HCT116 (cell line): ENCODE results near the gene HPCAL1. TPM values are rescaled to one million over a fixed set of nuclear protein-coding genes. Genes with fewer than 3 reads are reported as not detected.

Experiments
- ATAC-seq: fragments of 200-7000 bp; cut with Tn5 transposase; 2 replicates; pipeline ENCODE4 v1.9.1; 2020; ENCODE audit warnings: mild to moderate bottlenecking, moderate library complexity
- BruUV-seq: library from RNA; stranded (reverse); fragments of 400-500 nt; replicated peaks from 2 replicates; lab custom pipeline; 2021; lab: Mats Ljungman, UMichigan
- CTCF ChIA-PET: fragments of 300-600 bp; sonication (Branson Sonifier 250); formaldehyde crosslinking; loops from one replicate; lab custom pipeline; 2021; ENCODE audit warnings: antibody characterized with exemption; lab: Charles Lee
- POLR2A ChIA-PET: fragments of 300-600, 350-600 bp; sonication (Branson Sonifier 250); formaldehyde crosslinking; loops from one replicate; lab custom pipeline; 2021; ENCODE audit warnings: antibody characterized with exemption; lab: Charles Lee
- RAD21 ChIA-PET, 2 experiments: fragments of 300-600 bp; sonication (Branson Sonifier 250); formaldehyde crosslinking; loops; one replicate each; lab custom pipeline; 2023; ENCODE audit warnings: low total read pairs in 2 of 2; ENCODE audit not compliant: uncharacterized antibody in 2 of 2, unreplicated experiment in 2 of 2, low non-redundant PET in 1 of 2; lab: Charles Lee
- DNase-seq: peaks from one replicate; pipeline ENCODE4 v3.0.0-alpha.2; 2010; ENCODE audit warnings: low read depth, low spot score
- H2AFZ ChIP-seq: fragments of 200-600 bp; shearing (Covaris generic), sonication (generic); 2 replicates; pipeline ENCODE4 v1.6.1; 2017; ENCODE audit warnings: low read depth, mixed run types, mixed read lengths, antibody characterized with exemption, low read length; ENCODE audit not compliant: poor library complexity, severe bottlenecking
- H3K27ac ChIP-seq: 2 replicates; pipeline ENCODE4 v1.5.1; 2012; ENCODE audit warnings: low read depth, low read length
- H3K27me3 ChIP-seq: fragments of 200-600 bp; sonication (generic); 2 replicates; pipeline ENCODE4 v1.6.1; 2016; ENCODE audit warnings: mixed run types, low read length, mixed read lengths; ENCODE audit not compliant: insufficient read depth
- H3K36me3 ChIP-seq, 2 experiments: fragments of 200-500 bp in 1 of 2; fragments of 200-600 bp in 1 of 2; sonication (Bioruptor generic) in 1 of 2; sonication (generic) in 1 of 2; 2 replicates each; pipeline versions ENCODE4 v1.5.1 to v1.6.1; 2014 to 2016; ENCODE audit warnings: low read length in 2 of 2, inconsistent platforms in 1 of 2, mixed read lengths in 1 of 2, mixed run types in 1 of 2; ENCODE audit not compliant: insufficient read depth in 2 of 2, control insufficient read depth in 1 of 2
- H3K4me1 ChIP-seq, 2 experiments: fragments of 200-600 bp in 1 of 2; sonication (generic) in 1 of 2; 2 replicates each; pipeline versions ENCODE4 v1.5.1 to v1.6.1; 2012 to 2017; ENCODE audit warnings: low read length in 2 of 2, inconsistent platforms in 1 of 2, mild to moderate bottlenecking in 1 of 2, mixed read lengths in 1 of 2, mixed run types in 1 of 2, moderate library complexity in 1 of 2; ENCODE audit not compliant: insufficient read depth in 2 of 2, control insufficient read depth in 1 of 2
- H3K4me2 ChIP-seq: fragments of 200-600 bp; sonication (generic); 2 replicates; pipeline ENCODE4 v1.6.1; 2017; ENCODE audit warnings: mixed run types, low read length, mixed read lengths
- H3K4me3 ChIP-seq, 2 experiments: fragments of 200-600 bp in 1 of 2; sonication (generic) in 1 of 2; replicated peaks in 1 of 2; 2 replicates each; pipeline ENCODE4 v1.5.1; 2011 to 2016; ENCODE audit warnings: low read length in 2 of 2, control low read depth in 1 of 2, low read depth in 1 of 2, mild to moderate bottlenecking in 1 of 2, mixed read lengths in 1 of 2, mixed run types in 1 of 2
- H3K79me2 ChIP-seq: fragments of 200-600 bp; sonication (generic); 2 replicates; pipeline ENCODE4 v1.6.1; 2017; ENCODE audit warnings: mild to moderate bottlenecking, mixed run types, low read length, moderate library complexity, mixed read lengths; ENCODE audit not compliant: insufficient read depth
- H3K9ac ChIP-seq: fragments of 200-600 bp; sonication (generic); 2 replicates; pipeline ENCODE4 v1.6.1; 2016; ENCODE audit warnings: low read length, mixed read lengths
- H3K9me2 ChIP-seq: fragments of 200-600 bp; sonication (generic), shearing (Covaris generic); 2 replicates; pipeline ENCODE4 v1.6.1; 2017; ENCODE audit warnings: mixed run types, mild to moderate bottlenecking, moderate library complexity; ENCODE audit not compliant: insufficient read depth
- H3K9me3 ChIP-seq, 2 experiments: fragments of 200-500 bp in 1 of 2; fragments of 200-600 bp in 1 of 2; sonication (Bioruptor generic) in 1 of 2; sonication (generic) in 1 of 2; 2 replicates each; pipeline ENCODE4 v1.6.1; 2014 to 2017; ENCODE audit warnings: low read length in 2 of 2, mixed read lengths in 2 of 2, inconsistent platforms in 1 of 2, low read depth in 1 of 2, mild to moderate bottlenecking in 1 of 2, mixed run types in 1 of 2, moderate library complexity in 1 of 2; ENCODE audit not compliant: control insufficient read depth in 1 of 2, insufficient read depth in 1 of 2
- H4K20me1 ChIP-seq: fragments of 200-600 bp; sonication (generic), shearing (Covaris generic); 2 replicates; pipeline ENCODE4 v1.6.1; 2017; ENCODE audit warnings: mixed run types, mild to moderate bottlenecking, moderate library complexity; ENCODE audit not compliant: insufficient read depth
- CBX3 ChIP-seq: IDR thresholded peaks from 2 replicates; pipeline ENCODE4 v1.6.1; 2012; ENCODE audit warnings: low read depth
- EGR1 ChIP-seq: IDR thresholded peaks from 2 replicates; pipeline ENCODE4 v1.6.1; 2012; ENCODE audit warnings: low read depth
- ELF1 ChIP-seq: IDR thresholded peaks from 2 replicates; pipeline ENCODE4 v1.6.1; 2012; ENCODE audit warnings: low read depth, borderline replicate concordance
- FOSL1 ChIP-seq: IDR thresholded peaks from 2 replicates; pipeline ENCODE4 v1.6.1; 2012; ENCODE audit warnings: low read depth
- POLR2A ChIP-seq: IDR thresholded peaks from 2 replicates; pipeline ENCODE4 v1.7.0; 2011; ENCODE audit warnings: borderline replicate concordance; ENCODE audit not compliant: insufficient read depth, insufficient read length; ENCODE audit errors: extremely low read depth
- SP1 ChIP-seq: IDR thresholded peaks from 2 replicates; pipeline ENCODE4 v1.6.1; 2012; ENCODE audit warnings: low read depth
- YY1 ChIP-seq: IDR thresholded peaks from 2 replicates; pipeline ENCODE4 v1.6.1; 2011; ENCODE audit warnings: low read length, low read depth, moderate library complexity, mild to moderate bottlenecking; ENCODE audit not compliant: insufficient replicate concordance; ENCODE audit errors: extremely low read depth
- ZFX ChIP-seq: fragments of 450-650 bp; IDR thresholded peaks from 2 replicates; pipeline ENCODE4 v1.6.1; 2017
- ZNF274 ChIP-seq: fragments of 200-500 bp; sonication (Bioruptor generic); IDR thresholded peaks from 2 replicates; pipeline ENCODE4 v1.6.1; 2014; ENCODE audit warnings: mild to moderate bottlenecking, low read depth, low read length, inconsistent platforms
- intact Hi-C: fragments of 100-400 bp; cut with micrococcal nuclease; formaldehyde crosslinking; loops from 2 replicates; pipeline ENCODE4 v1.10.0; 2022
- total RNA-seq: library from RNA; stranded (reverse); gene quantifications from one replicate; pipeline ENCODE4 v1.2.1, GENCODE V29; 2021; ENCODE audit not compliant: unreplicated experiment
- TF ChIP-seq, protein P1 (sequence below): IDR thresholded peaks from 2 replicates; pipeline ENCODE4 v1.6.1; 2011; ENCODE audit warnings: mild to moderate bottlenecking, low read length, moderate library complexity; ENCODE audit not compliant: insufficient replicate concordance; ENCODE audit errors: extremely low read depth
- TF ChIP-seq, protein P2 (sequence below): IDR thresholded peaks from 2 replicates; pipeline ENCODE4 v1.6.1; 2012; ENCODE audit warnings: low read depth

The HPCAL1 gene
- total RNA-seq, 1 experiment from 2014 or later, result 111 TPM

DNA sequence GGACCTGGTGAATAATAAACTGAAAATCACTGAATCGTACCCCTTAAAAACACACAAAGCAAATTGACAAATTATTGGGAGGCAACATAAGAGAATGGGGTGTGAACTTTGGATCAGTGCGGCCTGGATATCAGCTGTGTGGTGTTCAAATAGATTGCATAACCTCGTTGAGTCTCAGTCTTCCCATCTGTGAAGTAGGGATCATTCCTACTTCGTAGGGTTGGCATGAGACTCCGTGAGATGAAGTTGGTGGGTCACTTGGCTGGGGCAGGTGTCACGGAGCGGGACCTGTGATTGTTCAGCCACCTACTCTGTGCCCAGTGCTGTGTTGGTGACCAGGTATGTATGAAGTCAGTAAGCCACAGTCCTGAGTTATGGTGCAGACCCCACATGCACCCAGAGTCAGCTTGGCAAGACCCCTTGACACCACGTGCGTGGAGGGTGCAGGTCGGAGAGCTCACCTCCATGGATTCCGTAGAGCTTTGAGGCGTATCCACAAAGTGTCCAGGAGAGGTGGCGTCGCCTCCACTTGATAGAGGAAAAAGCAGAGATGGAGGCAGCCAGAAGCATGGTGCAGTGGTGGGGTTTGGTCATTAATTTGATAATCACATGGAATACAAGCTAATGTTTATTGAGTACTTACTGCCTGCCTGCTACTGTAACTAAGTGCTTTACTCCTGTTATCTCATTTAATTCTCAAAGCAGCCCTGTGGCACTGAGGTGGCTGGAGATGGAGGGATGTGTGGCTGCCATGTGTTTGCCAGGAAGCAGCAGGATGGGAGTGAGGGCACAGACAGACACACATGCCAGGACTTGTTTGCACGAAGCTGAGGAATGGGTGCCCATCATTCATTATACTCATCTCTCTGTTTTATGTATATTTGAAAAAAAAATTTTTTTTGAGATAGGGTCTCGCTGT, 35.8 kb downstream of the HPCAL1 start:
- no peak overlapping the region for H3K27ac ChIP-seq
- H3K9me2 ChIP-seq, result no peaks in the 10 kb centered on the region
- ATAC-seq, result no peak
- H3K4me2 ChIP-seq, result no peak overlapping the region
- H3K79me2 ChIP-seq, result peaks cover 96% of the 10 kb centered on the region
- no peaks in the 10 kb centered on the region for H3K27me3 ChIP-seq
- H2AFZ ChIP-seq, result no peak overlapping the region
- no peak overlapping the region for H3K9ac ChIP-seq
- TF ChIP-seq ZNF274 (no peak), EGR1 (no peak), SP1 (no peak), YY1 (no peak), FOSL1 (no peak), POLR2A (no peak), ZFX (no peak), ELF1 (no peak), CBX3 (no peak)
- TF ChIP-seq, protein P1, sequence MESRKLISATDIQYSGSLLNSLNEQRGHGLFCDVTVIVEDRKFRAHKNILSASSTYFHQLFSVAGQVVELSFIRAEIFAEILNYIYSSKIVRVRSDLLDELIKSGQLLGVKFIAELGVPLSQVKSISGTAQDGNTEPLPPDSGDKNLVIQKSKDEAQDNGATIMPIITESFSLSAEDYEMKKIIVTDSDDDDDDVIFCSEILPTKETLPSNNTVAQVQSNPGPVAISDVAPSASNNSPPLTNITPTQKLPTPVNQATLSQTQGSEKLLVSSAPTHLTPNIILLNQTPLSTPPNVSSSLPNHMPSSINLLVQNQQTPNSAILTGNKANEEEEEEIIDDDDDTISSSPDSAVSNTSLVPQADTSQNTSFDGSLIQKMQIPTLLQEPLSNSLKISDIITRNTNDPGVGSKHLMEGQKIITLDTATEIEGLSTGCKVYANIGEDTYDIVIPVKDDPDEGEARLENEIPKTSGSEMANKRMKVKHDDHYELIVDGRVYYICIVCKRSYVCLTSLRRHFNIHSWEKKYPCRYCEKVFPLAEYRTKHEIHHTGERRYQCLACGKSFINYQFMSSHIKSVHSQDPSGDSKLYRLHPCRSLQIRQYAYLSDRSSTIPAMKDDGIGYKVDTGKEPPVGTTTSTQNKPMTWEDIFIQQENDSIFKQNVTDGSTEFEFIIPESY, result no peak
- TF ChIP-seq, protein P2, sequence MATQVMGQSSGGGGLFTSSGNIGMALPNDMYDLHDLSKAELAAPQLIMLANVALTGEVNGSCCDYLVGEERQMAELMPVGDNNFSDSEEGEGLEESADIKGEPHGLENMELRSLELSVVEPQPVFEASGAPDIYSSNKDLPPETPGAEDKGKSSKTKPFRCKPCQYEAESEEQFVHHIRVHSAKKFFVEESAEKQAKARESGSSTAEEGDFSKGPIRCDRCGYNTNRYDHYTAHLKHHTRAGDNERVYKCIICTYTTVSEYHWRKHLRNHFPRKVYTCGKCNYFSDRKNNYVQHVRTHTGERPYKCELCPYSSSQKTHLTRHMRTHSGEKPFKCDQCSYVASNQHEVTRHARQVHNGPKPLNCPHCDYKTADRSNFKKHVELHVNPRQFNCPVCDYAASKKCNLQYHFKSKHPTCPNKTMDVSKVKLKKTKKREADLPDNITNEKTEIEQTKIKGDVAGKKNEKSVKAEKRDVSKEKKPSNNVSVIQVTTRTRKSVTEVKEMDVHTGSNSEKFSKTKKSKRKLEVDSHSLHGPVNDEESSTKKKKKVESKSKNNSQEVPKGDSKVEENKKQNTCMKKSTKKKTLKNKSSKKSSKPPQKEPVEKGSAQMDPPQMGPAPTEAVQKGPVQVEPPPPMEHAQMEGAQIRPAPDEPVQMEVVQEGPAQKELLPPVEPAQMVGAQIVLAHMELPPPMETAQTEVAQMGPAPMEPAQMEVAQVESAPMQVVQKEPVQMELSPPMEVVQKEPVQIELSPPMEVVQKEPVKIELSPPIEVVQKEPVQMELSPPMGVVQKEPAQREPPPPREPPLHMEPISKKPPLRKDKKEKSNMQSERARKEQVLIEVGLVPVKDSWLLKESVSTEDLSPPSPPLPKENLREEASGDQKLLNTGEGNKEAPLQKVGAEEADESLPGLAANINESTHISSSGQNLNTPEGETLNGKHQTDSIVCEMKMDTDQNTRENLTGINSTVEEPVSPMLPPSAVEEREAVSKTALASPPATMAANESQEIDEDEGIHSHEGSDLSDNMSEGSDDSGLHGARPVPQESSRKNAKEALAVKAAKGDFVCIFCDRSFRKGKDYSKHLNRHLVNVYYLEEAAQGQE, result no peak
- no peaks in the 10 kb centered on the region for H4K20me1 ChIP-seq
- intact Hi-C loops, result no loop called here
- DNase-seq, result no peak
- peaks cover 6 to 26% of the 10 kb centered on the region in 2 experiments for H3K4me1 ChIP-seq
- H3K4me3 ChIP-seq, result no peak overlapping the region
- ChIA-PET CTCF (no interaction called here), RAD21 (interaction anchor here in 1 of 2 experiments (0.6 kb wide), 1 partner anchor 23 kb away, joined by 3 read pairs; no protein-coding TSS in a partner anchor), POLR2A (no interaction called here)
- H3K36me3 ChIP-seq, result peaks cover 0 to 11% of the 10 kb centered on the region in 2 experiments; a peak in 1 of 4 replicates
- no TSS peak for BruUV-seq
- 0 out of 4 replicates have a peak, but pooled peaks cover 0 to 6% of the 10 kb centered on the region in 2 experiments for H3K9me3 ChIP-seq
